Measurements from ENCODE around the gene OLFML3.
"Not testable (repeated sequence)": the region's sequence is repeated elsewhere in the genome, so short reads cannot be mapped to it uniquely, and the experiment has no call there.

Gene OLFML3

DNA sequence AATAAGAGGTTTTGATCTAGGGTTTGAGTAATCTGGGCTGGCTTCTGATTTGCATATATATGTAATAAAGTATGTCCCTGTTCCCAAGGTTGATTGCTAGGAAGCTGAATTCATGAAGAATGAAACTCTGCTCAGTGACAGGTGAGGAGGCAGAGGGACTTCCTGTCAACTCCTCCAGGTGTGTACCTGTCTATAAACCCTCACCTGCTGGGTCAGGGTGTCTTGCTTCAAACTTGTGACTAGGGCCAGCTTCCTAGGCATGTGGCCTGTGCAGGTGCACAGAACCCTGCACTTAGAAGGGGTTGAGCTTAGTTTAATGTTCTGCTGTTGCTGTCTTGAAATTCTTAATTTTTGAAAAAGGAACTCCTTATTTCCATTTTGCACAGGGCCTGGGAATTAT lies 21.1 kb downstream of the OLFML3 start:
- TF ChIP-seq, protein P1, sequence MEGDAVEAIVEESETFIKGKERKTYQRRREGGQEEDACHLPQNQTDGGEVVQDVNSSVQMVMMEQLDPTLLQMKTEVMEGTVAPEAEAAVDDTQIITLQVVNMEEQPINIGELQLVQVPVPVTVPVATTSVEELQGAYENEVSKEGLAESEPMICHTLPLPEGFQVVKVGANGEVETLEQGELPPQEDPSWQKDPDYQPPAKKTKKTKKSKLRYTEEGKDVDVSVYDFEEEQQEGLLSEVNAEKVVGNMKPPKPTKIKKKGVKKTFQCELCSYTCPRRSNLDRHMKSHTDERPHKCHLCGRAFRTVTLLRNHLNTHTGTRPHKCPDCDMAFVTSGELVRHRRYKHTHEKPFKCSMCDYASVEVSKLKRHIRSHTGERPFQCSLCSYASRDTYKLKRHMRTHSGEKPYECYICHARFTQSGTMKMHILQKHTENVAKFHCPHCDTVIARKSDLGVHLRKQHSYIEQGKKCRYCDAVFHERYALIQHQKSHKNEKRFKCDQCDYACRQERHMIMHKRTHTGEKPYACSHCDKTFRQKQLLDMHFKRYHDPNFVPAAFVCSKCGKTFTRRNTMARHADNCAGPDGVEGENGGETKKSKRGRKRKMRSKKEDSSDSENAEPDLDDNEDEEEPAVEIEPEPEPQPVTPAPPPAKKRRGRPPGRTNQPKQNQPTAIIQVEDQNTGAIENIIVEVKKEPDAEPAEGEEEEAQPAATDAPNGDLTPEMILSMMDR (IDR thresholded peaks at IDR 0.05; ENCODE audit: low read depth, low read length) = no peak
- DNase-seq (ENCODE audit: extremely low read depth, low read depth) = no peak

DNA sequence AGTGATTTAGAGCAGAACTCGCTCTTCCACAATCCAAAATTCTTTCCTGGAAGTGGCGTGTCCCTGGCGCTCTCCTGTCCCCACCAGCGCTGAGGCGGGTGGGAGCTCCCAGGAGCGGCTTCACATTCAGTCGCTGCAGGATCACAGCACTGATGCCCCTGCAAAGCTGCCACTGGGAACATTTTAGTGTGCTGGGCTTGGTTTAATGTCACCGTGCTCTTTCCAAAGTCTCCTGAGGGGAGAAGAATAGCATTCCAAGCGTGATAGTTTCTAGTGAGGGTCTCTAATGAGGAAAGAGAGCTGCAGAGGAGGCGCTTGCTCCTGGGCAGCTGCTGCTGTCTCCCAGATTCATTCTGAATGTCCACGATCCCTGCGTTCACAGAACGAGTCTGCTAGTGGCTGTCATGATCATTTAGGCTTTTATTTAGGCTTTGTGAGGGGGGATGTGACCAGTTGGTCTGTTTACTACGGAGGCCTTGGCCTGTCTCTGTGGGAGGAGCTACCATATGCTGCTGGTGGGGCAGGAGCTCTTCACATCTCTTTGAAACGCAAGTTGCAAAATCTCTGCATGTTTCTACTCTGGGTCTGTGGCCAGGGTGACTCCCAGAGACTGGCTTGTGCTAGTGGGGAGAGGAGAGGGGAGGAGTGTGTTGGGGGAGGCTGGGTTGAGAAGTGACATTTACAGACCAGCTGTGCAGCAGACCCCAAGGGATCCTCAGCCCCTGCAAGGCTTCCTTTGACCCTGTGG lies 23.4 kb downstream of the OLFML3 start:
- DNase-seq (ENCODE audit: extremely low read depth, low read depth) = no peak
- TF ChIP-seq, protein P1 (IDR thresholded peaks at IDR 0.05; ENCODE audit: low read depth, low read length) = no peak

DNA sequence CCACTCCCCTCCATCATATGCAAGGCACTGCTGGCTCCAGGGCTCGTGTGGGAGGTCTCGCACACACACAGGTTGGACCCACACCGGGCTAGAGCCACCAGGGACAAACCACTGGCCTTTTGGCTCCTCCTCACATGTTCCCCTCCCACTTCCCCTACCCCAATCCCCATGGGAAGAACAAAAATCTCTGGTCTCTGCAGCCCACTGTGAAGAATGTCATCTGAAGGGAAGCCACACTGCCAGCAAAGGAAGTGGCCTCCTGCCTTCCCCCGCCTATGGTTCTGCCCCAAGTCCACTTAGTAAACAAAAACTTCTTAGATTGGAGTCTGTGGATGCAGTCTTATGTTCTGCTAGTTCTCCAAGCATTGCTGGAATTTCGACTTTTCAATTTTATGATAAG lies 24.2 kb downstream of the OLFML3 start:
- TF ChIP-seq, protein P1 (IDR thresholded peaks at IDR 0.05; ENCODE audit: low read depth, low read length) = no peak
- no peak for DNase-seq (ENCODE audit: extremely low read depth, low read depth)

DNA sequence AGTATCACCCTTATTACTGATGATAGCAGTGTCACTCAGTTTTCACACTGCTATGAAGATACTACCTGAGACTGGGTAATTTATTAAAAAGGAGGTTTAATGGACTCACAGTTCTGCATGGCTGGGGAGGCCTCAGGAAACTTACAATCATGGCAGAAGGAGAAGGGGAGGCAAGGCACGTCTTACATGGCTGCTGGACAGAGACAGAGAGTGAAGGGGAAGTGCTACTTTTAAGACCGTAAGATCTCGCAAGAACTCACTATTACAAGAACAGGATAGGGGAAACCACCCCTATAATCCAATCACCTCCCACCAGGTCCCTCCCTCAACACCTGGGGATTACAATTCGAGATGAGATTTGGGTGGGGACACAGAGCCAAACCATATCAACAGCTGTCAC lies 27.6 kb downstream of the OLFML3 start:
- DNase-seq (ENCODE audit: extremely low read depth, low read depth) = not testable (repeated sequence)

DNA sequence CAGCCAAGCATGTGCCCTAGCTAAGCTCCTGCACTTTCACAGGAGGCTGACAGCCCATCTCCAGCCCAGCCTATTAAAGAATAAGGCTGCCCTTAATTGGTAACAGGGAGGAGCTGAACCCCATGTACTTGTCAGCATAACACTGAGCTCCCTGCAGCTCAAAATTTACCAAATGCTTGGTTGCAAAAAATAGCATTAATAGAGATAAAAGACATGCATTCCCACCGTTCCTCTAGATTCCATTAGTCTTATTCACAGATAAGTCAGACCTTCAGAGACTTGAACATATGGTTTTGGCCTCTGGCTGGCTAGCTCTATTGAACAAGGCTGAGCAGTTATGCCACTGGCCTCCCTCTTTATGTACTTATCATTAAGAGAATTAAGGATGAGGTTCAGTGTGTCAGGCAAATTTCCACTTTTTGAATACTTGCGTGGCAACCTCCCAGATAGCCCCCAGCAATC lies 29.2 kb downstream of the OLFML3 start:
- TF ChIP-seq, protein P1 (IDR thresholded peaks at IDR 0.05; ENCODE audit: low read depth, low read length) = no peak
- DNase-seq (ENCODE audit: extremely low read depth, low read depth) = no peak

DNA sequence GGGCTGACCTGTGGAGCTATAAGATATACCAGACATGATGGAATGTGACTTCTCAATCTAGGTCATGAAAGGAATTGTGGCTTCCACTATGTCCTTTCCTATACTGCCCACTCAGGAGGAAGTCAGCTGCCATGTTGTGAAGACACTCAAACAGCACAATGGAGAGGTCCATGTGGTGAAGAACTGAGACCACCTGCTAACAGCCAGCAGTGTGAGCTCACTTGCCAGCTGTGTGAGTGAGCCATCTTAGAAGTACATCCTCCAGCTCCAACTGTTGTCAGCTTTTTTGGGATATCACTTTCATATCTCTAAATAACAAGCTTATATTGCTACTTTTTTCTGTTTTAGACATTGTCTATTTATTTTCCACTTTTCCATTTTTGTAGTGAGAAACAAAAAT lies 29.7 kb downstream of the OLFML3 start:
- DNase-seq (ENCODE audit: extremely low read depth, low read depth) = no peak

DNA sequence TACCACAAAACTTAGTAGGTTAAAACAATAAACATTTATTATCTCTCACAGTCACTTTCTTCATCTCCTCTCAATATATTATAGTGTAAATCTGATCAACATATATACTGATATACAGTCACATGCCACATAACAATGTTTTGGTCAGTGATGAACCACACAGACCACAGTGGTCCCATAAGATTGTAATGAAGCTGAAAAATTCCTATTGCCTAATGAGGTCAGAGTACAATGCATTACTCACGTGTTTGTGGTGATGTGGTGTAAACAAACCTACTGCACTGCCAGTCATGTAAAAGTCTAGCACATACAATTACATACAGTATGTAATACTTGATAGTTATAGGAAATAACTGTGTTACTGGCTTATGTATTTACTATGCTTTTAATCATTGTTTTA lies 30.1 kb downstream of the OLFML3 start:
- no peak for DNase-seq (ENCODE audit: extremely low read depth, low read depth)
- TF ChIP-seq, protein P1 (IDR thresholded peaks at IDR 0.05; ENCODE audit: low read depth, low read length) = no peak

More for the DNA sequence above, 29.7 kb downstream of the OLFML3 start:
- TF ChIP-seq, protein P1 (IDR thresholded peaks at IDR 0.05; ENCODE audit: low read depth, low read length) = no peak
